Type B pancreatic cell (in vitro differentiated cells): ENCODE data around the gene KREMEN2. TPM values are rescaled to one million over a fixed set of nuclear protein-coding genes. Genes with fewer than 3 reads are reported as not detected.

Experiments
- DNase-seq: peaks from one replicate; pipeline ENCODE4 v3.0.0; 2021; ENCODE audit warnings: mixed read lengths; ENCODE audit not compliant: unreplicated experiment; ENCODE audit errors: extremely low spot score
- H3K27ac Mint-ChIP-seq: 2 replicates; pipeline ENCODE4 v1.8.0; 2021; ENCODE audit warnings: mild to moderate bottlenecking, mixed read lengths
- H3K27me3 Mint-ChIP-seq: 2 replicates; pipeline ENCODE4 v1.8.0; 2021; ENCODE audit warnings: mixed read lengths
- H3K36me3 Mint-ChIP-seq: 2 replicates; pipeline ENCODE4 v1.8.0; 2021; ENCODE audit warnings: mixed read lengths
- H3K4me1 Mint-ChIP-seq: one replicate; pipeline ENCODE4 v1.8.0; 2021; ENCODE audit warnings: mixed read lengths; ENCODE audit not compliant: unreplicated experiment
- H3K4me3 Mint-ChIP-seq: 2 replicates; pipeline ENCODE4 v1.8.0; 2021; ENCODE audit warnings: mild to moderate bottlenecking, mixed read lengths
- H3K9me3 Mint-ChIP-seq: 2 replicates; pipeline ENCODE4 v1.8.0; 2021; ENCODE audit warnings: mixed read lengths
- CTCF ChIP-seq: fragments of 200-600 bp; sonication (generic); conservative IDR thresholded peaks from 2 replicates; pipeline ENCODE4 v1.5.0; 2021; ENCODE audit warnings: antibody characterized with exemption, mild to moderate bottlenecking
- total RNA-seq: library from RNA; stranded (reverse); gene quantifications from 2 replicates; pipeline ENCODE4 v1.2.1, GENCODE V29; 2021; ENCODE audit warnings: low replicate concordance

The KREMEN2 gene
- total RNA-seq, 1 donor from 2014 or later: 4.5 TPM

GRCh38 chr16:2952679-2953078 is 11.4 kb upstream of the KREMEN2 start:
- Mint-ChIP-seq H3K27ac (no peak overlapping the region), H3K27me3 (peaks cover 4% of the 10 kb centered on the region), H3K4me1 (no peaks in the 10 kb centered on the region), H3K9me3 (no peaks in the 10 kb centered on the region), H3K4me3 (no peak overlapping the region), H3K36me3 (no peaks in the 10 kb centered on the region)
- no peak for DNase-seq
- TF ChIP-seq CTCF: no peak

GRCh38 chr16:2953706-2954627 is 10.1 kb upstream of the KREMEN2 start:
- no peaks in the 10 kb centered on the region for H3K4me1 Mint-ChIP-seq
- H3K4me3 Mint-ChIP-seq: peak overlapping the region; percentile 41
- no peaks in the 10 kb centered on the region for H3K9me3 Mint-ChIP-seq
- DNase-seq: no peak
- TF ChIP-seq CTCF: no peak
- peaks cover 4% of the 10 kb centered on the region for H3K27me3 Mint-ChIP-seq
- H3K27ac Mint-ChIP-seq: no peak overlapping the region
- no peaks in the 10 kb centered on the region for H3K36me3 Mint-ChIP-seq

GRCh38 chr16:2954656-2955381 is 9.3 kb upstream of the KREMEN2 start:
- TF ChIP-seq CTCF: no peak
- H3K4me1 Mint-ChIP-seq: no peaks in the 10 kb centered on the region
- no peaks in the 10 kb centered on the region for H3K36me3 Mint-ChIP-seq
- no peak overlapping the region for H3K4me3 Mint-ChIP-seq
- no peak overlapping the region for H3K27ac Mint-ChIP-seq
- DNase-seq: peak; percentile 69
- peaks cover 5% of the 10 kb centered on the region for H3K27me3 Mint-ChIP-seq
- no peaks in the 10 kb centered on the region for H3K9me3 Mint-ChIP-seq

- no peaks in the 10 kb centered on the region for H3K9me3 Mint-ChIP-seq
- H3K4me1 Mint-ChIP-seq: no peaks in the 10 kb centered on the region
- no peak overlapping the region for H3K4me3 Mint-ChIP-seq
Measured at GRCh38 chr16:2955438-2955778, 8.7 kb upstream of the KREMEN2 start.

More at GRCh38 chr16:2955438-2955778, 8.7 kb upstream of the KREMEN2 start:
- DNase-seq: peak; percentile 68
- H3K27me3 Mint-ChIP-seq: peaks cover 10% of the 10 kb centered on the region
- no peak for TF ChIP-seq CTCF
- H3K27ac Mint-ChIP-seq: no peak overlapping the region
- no peaks in the 10 kb centered on the region for H3K36me3 Mint-ChIP-seq
